ENCODE data around the gene TRAF1.
A peak's percentile ranks its signal among the peaks of the same experiment; 100 is the strongest.

TRAF1 gene

GRCh38 chr9:120938851-120939250 lies 12.3 kb upstream of the TRAF1 start:
- no peak for DNase-seq

- DNase-seq: no peak
These were observed 11.0 kb upstream of the TRAF1 start for GRCh38 chr9:120937596-120937995.

DNA sequence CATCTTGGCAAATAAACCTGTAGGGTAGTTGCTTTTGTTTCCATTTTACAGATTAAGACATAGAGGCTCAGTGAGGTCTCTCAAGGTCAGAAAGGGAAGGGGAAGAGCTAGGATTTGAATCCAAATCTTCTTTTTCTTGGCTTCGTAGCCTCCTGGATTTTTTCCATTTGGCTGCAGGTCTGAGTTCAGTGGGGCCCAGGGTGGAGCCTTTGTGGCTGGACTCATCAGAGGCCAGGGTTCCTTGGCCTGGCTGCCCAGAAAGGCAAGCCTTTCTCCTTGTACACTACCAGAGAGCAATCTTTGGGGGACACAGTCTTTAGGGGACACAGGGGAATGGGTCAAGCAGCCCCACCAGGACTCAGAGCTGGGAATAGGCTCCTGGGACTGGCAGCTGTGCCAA lies 10.5 kb upstream of the TRAF1 start:
- no peak for DNase-seq

DNA sequence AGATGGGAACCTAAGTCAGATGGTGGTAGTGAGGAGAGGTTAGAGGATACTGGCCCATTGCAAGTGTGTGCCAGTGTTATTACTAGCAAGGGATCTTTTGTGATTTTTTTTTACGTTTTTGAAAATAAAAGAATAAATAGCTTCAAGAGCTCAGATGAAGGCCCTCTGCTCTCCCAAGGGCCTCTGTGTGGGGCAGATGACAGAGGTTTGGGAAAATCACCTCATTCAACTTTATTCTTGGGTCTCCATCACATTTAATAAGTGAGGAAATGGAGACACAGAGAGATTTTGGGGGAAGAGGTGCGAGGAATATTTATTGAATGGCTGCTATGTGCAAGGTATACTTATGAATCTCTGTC lies 10.1 kb upstream of the TRAF1 start:
- DNase-seq: no peak

DNA sequence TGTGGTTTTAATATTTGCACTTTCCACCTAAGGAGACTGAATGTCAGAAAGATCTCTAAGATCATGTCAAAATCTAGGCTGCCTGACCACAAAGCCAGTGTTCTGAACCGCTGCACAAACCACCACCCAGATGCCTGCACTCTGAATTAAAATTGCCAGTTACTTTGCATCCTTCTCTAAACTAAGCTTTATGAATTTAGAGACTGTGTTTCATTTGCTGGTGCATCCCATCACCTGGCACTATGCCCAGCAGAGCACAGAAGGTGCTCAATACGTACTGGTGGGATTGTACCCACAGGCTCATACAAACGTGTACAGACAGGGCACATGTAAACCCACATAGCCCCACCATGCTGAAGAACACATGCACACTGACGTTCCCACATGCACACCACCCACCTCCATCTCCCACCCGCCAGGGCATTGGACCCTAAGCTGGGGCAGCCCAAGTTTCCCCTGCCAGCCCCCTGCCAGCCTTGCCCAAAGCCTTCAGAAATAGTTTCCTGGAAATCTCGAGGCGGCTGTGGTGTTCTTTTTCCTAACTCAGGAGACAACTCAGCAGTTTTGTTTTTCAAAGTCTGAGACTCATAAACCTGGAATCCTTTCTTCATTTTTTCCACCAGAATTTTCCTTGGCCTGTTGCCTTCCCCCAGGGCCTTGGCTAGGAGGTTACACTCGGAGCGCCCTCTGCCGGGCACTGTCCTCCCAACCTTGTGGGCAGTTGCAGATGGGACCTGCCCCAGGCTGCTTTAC lies 9.6 kb upstream of the TRAF1 start:
- peak; percentile 93 for DNase-seq

DNA sequence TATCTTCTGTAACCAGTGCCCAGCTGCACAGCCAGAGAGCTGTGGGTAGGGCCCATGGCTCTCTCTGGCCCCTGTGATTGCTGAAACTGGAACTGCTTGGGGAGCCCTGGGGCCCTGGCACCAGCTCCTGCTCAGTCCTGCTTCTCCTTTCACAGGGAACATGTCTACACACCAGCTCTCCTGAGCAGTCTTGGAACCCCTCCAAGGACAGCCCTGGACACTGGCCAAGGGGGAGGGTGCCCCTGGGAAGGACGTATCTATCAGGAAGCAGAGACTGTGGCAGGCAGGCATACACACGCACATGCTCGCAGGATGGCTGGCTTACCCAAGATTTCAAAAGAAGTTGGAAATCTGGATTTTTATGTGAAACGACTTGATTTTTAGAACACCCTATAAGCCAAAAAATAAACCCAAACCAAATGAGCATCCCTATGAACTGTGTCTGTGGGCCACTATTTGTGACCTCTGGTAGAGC lies 8.8 kb upstream of the TRAF1 start:
- peak; percentile 94 for DNase-seq

DNA sequence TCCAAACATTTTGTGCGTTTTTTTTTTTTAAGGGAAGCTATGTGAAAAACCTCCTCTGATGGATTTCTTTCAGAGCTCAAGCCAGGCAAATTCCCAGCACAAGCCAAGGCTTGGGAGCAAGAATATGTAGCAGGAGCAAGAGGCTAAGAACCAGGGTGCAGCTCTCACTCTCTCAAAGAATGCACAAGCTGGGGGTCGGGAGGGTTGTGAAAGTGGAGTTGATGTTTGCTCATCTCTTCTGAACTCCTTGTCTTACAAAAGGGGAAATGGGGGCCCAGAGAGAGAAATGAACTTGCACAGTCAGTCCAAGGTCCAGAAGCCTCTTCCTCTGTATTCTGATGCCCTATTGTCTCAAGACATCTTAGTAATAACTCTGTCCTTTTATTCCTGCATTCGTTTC lies 7.7 kb upstream of the TRAF1 start:
- DNase-seq: no peak

- DNase-seq: no peak
These were observed 6.9 kb upstream of the TRAF1 start for GRCh38 chr9:120933310-120934055.

DNA sequence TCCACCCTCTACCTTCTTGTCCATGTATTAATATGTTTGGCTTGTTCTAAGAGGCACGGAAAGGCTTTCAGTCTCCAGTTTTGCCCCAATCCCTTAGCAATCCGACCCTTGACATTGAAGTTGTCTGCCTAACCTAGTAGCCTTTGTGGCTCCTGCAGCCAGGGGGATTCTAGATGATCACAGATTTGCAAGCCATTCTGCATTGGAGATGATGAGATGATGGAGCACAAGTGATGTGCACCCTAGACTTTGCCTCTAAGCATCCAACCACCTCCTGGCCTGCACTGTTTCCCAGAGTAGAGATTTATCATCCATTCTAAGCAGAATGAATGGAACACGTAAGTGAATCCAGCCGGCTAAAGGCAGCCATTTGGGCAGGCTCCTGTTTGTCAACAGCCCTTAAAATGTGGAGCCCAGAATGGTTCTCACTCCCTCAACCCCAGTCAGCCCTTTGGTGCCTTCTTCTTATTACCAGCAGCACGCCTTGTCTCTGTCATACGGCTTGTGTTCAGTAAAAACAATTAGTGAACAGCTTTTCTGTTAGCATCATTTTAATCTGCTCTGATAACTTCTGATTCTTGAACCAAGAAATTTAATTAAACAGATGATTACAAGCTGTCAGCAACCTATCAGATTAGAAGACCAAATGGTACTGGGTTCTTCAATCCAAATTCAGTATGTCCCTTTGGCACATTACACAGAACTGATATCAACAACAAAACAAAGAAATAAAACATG lies 5.7 kb upstream of the TRAF1 start:
- DNase-seq: no peak

DNA sequence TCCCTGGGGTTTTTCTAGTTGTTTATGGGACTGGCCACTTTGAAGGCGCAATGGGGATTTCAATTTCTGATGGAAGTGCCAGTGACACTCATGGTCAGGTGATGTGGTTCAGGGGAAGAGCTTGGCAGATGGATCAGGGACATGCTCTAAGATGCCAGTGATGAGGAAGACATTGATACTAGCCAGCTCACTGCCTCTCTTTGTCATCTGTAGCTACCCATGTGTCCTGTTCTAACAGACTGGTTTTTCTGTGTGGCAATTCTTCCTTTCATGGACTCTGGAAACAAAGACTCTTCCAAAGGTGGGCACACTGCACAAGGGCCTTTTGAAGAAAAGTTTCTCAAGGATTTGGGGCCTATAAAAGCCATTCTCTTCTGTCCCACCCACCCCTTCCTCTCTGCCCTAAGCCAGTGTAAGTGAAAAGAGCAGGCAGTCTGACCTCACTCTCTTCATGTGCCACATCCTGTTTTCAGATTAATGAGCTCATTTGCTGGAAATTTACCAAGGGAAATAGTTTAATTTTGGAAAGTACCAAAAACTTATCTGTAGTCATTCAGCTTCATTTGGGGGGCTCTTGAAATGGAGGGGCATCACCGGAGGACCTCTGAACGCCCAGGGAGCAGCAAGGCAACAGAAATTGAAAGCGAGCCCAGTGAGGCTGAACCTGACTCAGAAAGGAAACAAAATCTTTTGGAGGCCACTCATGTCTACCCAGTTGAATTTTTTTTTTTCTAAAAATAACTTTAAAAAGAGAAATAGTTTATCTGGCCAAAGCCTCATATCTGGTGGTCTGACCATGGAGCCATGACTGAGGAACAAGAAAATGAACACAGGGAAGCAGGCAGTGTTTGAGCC lies 4.9 kb upstream of the TRAF1 start:
- DNase-seq: no peak

DNA sequence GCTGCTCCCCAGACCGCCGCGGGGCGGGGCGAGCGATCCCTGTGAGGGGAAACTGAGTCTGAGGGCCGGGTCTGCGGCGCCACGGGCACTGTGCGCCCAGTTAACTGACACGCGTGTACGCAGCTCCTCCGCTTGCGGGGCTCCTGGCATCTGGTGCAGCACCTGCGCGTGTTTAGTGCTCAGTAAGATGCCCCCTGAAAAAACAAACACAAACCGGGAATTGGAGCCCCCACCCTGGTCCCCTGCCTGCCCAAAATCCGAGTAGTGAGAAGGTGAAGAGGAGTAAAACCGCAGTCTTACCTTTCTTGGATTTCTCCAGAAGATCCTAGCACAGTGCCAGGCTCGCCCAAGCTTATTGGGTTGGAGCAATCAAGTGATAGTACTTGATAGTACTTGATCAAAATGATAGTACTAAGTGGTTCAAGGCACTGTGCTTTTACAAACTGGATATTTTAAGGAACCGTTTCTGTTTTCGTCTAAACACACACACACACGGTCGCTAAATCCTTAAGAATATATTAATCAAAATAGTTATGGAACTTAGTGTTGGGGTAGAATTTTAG lies 2.7 kb upstream of the TRAF1 start:
- DNase-seq: no peak

DNA sequence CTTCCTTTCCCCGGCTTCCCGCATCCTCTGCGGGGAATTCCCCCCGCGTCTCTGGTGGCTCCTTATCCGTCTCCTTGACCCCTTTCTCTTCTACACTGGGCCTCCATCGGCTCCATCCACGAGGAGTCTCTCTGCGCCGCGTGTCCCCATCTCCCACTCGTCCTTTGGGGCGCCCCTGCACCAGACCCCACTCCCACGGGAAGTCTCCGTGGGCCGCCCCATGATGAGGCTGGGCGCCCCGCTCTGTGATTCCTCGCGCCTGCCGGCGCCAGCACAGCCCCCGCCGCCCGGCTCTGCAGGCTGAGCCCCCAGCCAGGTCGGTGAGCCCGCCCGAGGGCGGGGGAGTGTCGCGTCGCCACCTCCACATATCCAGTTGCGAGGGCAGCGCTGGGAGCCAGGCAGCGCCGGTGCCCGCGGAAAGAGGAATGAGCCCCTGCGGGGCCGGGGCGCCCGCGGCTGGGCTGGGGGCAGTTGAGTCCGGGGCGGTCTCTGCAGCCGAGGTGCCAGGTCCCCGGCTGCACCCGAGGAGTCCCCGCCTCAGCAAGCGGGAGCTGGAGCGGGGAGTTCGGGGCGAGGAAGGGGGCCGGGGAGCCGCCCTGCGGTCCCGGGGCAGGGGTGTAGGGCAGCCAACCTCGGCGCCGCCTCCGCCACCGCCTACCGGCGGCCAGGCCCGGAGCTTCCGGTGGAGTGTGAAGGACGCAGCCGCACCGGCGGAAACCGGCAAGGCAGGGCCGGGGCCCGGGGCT lies 2.1 kb upstream of the TRAF1 start:
- DNase-seq: peak; percentile 79

- DNase-seq: no peak
These were observed 1.5 kb upstream of the TRAF1 start for GRCh38 chr9:120928015-120928482.

DNA sequence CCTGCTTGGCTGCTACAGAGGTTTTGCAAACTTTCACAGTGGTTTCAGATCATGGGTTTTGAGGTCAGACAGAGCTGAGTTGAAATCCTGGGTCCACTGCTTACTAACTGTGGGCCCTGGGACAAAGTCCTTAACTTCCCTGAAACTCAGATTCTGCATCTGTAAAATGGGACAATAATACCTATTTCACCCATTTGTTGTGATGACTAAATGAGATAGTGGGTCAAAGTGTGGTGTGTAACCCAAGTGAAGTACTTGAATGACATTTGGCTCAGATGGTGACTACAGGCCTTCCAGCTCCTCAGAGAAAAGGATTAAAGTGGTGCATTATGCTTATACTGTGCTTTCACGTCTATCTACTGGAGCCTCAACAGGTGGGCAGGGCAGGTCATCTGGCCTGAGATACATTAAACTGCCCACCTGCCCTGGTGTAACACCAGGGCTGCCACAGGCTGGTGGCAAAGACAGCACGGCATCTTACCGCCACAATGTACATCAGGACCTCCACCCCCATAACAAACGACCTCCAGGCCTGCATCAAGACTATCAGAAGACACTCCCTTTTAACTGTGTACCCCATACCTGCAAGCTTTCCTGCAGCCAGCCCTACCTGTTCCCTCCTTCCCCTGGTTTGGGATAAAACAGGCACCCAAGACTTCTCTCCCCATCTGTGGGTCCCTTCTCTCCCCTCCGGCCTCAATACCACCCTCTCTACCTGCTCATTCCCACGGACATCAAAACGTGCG lies 846 bp upstream of the TRAF1 start:
- DNase-seq: no peak

- no peak for DNase-seq
These were observed 830 bp downstream of the TRAF1 start for GRCh38 chr9:120925535-120926396.

- DNase-seq: no peak
These were observed 1.7 kb downstream of the TRAF1 start for GRCh38 chr9:120924698-120925534.

GRCh38 chr9:120923620-120924328 lies 2.8 kb downstream of the TRAF1 start:
- DNase-seq: no peak

Measured in left hindlimb (tissue), 1 donor.